NT2/D1 (cell line): ENCODE measurements around the gene IGFBP5.

Source experiments
- DNase-seq: peaks from one replicate; pipeline ENCODE4 v3.0.0-alpha.2; 2011; ENCODE audit warnings: low read depth, low spot score
- H3K27me3 ChIP-seq: 2 replicates; pipeline ENCODE4 v1.6.0; 2011; ENCODE audit warnings: mild to moderate bottlenecking; ENCODE audit not compliant: insufficient read length, insufficient read depth
- H3K36me3 ChIP-seq: 2 replicates; pipeline ENCODE4 v1.6.1; 2011; ENCODE audit warnings: mild to moderate bottlenecking, low read length, mixed read lengths; ENCODE audit not compliant: insufficient read depth, insufficient read length
- H3K4me1 ChIP-seq: 2 replicates; pipeline ENCODE4 v1.5.1; 2011; ENCODE audit not compliant: insufficient read depth, insufficient read length
- H3K4me3 ChIP-seq: 2 replicates; pipeline ENCODE4 v1.5.1; 2011; ENCODE audit warnings: low read depth; ENCODE audit not compliant: insufficient read length
- H3K9ac ChIP-seq: 2 replicates; pipeline ENCODE4 v1.6.0; 2011; ENCODE audit warnings: low read depth; ENCODE audit not compliant: insufficient read length
- H3K9me3 ChIP-seq: 2 replicates; pipeline ENCODE4 v1.5.1; 2011; ENCODE audit warnings: mild to moderate bottlenecking, low read length; ENCODE audit not compliant: insufficient read depth
- SUZ12 ChIP-seq: IDR thresholded peaks from 2 replicates; pipeline ENCODE4 v1.6.1; 2011; ENCODE audit not compliant: insufficient read length, insufficient read depth; ENCODE audit errors: extremely low read depth
- YY1 ChIP-seq: IDR thresholded peaks from 2 replicates; pipeline ENCODE4 v1.6.1; 2011; ENCODE audit not compliant: insufficient read length, insufficient read depth
- ZNF274 ChIP-seq: IDR thresholded peaks from 2 replicates; pipeline ENCODE4 v1.6.1; 2011; ENCODE audit warnings: mild to moderate bottlenecking, low read depth, low read length

IGFBP5 gene

DNA sequence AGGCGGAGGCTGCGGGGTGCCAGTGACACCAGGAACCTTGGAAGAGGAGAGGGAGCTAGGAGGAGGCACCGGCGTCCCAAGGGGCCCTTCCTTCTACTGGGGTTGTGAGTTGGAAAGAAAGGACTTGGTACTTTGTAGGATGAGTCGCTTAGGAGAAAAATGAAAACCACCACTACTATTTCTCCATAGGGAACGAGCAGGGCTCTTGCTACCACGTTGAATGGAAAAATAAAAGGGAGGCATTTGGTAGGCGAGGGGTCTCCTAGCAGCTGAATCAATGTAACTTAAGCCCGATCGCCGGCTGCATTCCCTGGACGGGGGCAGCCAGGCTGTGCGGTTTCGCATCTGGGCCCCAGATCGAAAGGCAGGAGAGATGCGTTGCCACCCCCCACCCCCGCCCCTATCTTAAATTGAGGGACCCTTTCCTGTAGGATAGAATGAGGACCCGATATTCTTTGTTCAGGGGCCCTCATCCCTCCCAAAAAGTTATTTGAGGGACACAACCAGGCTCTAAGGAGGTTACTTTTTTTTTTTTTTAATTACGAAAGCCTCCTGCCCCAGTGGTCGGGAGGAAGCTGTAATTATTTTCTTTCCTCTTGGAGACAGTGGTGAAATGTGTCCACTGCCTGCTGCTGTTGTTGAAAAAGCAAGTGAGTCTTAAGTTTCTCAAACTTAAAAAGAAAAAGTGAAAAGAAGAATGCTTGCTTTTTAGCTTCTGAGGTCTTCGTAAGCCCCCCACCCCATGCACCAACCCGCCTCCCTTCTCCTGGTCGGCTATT, 60.8 kb downstream of the IGFBP5 start:
- no peak for DNase-seq
- TF ChIP-seq ZNF274: no peak
- TF ChIP-seq SUZ12: no peak
- TF ChIP-seq YY1: no peak
- Histone ChIP-seq H3K27me3 (peaks cover 12% of the 10 kb centered on the region), H3K4me1 (peaks cover 16% of the 10 kb centered on the region), H3K4me3 (peak overlapping the region; percentile 79), H3K9ac (peak overlapping the region; percentile 93), H3K9me3 (no peaks in the 10 kb centered on the region), H3K36me3 (peaks cover 19% of the 10 kb centered on the region)

DNA sequence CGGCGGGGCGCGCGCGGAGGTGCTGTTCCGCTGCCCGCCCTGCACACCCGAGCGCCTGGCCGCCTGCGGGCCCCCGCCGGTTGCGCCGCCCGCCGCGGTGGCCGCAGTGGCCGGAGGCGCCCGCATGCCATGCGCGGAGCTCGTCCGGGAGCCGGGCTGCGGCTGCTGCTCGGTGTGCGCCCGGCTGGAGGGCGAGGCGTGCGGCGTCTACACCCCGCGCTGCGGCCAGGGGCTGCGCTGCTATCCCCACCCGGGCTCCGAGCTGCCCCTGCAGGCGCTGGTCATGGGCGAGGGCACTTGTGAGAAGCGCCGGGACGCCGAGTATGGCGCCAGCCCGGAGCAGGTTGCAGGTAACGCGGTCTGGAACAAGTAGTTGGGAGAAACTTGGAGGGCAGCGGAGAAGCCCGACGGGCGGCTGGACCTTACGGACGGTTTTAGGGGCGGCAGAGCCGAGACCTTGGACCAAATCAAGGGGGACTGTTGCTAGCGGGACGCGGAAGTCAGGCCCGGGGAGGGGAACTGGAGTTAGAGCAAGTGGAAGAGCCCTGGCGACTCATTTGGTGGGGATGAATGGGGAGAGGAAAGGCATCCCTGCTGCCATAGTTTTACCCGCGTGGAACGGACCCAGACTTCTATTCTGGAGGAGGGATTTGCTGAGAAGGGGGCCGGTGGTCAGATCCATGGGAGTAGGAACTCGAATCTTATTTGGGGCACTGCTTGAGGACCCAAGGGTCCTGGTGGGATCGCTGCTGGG, 61.6 kb downstream of the IGFBP5 start:
- Histone ChIP-seq H3K9me3 (no peaks in the 10 kb centered on the region), H3K4me3 (peak overlapping the region; percentile 79), H3K4me1 (peaks cover 16% of the 10 kb centered on the region), H3K36me3 (peaks cover 12% of the 10 kb centered on the region), H3K9ac (peak overlapping the region; percentile 93), H3K27me3 (peaks cover 12% of the 10 kb centered on the region)
- TF ChIP-seq ZNF274 (no peak), YY1 (no peak), SUZ12 (no peak)
- no peak for DNase-seq

DNA sequence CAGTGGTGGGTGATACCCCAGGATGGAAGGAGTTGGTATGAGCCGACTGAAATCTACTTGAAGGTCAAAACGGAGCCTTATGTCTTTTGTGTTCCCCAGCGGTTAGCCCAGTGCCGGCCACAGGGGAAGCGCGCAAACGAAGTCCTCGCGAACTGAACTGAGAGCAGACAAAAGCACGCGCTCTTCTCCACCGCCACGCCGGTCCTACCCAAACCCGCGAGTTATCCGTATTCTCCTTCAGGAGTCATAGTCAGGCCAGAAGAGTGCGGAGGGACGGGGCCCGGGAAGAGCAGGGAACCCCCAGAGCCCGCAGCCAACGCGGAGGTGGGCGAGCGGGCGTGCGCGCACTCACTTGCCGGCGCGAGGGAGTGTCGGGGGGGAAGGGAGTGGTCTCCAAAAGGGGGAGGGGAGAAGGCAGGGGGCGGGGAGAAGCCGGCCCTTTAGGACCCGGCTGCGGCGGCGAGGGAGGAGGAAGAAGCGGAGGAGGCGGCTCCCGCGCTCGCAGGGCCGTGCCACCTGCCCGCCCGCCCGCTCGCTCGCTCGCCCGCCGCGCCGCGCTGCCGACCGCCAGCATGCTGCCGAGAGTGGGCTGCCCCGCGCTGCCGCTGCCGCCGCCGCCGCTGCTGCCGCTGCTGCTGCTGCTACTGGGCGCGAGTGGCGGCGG, 62.3 kb downstream of the IGFBP5 start, which contains the start of gene IGFBP2:
Gene IGFBP2, plus strand, starts transcription at position 469 of the 664 bp plus-strand sequence. Its CDS starts 104 bp downstream, at position 573.
- TF ChIP-seq SUZ12 (no peak), ZNF274 (no peak), YY1 (no peak)
- no peak for DNase-seq
- no peaks in the 10 kb centered on the region for H3K9me3 ChIP-seq
- peaks cover 12% of the 10 kb centered on the region for H3K27me3 ChIP-seq
- peak within 1 kb of the TSS; percentile 93 for H3K9ac ChIP-seq
- peaks cover 10% of the 10 kb centered on the region for H3K36me3 ChIP-seq
- peak within 1 kb of the TSS; percentile 79 for H3K4me3 ChIP-seq
- peaks cover 16% of the 10 kb centered on the region for H3K4me1 ChIP-seq

DNA sequence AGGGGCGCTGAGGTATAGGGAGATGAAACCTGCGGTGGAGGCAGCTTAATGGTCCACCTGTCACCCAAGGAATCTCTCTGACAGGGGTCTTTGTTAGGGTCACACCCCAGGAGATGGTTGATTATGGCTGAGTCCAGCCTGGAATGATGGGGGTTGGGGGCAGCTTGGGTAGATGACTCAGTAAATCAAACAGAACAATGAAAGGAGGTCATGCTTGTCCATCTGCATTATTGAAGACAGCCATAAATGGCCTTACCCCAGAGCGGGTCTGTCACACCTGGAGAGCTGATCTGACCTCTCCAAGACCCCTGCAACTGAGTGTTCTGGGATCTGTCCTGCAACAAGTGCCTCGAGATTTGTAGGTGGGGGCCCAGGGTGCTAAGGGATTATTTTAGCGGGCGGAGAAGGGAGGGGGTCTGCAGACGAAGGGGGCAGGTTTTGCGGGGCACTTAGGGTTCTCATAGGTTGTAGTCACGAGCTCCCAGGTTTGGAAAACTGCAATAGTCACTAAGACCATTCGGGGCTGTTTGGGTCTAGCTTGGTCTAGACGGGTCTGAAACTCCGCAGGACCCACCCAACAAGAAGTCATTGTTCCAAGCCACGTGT, 62.9 kb downstream of the IGFBP5 start:
- H3K9ac ChIP-seq: peak overlapping the region; percentile 81
- H3K4me3 ChIP-seq: peak overlapping the region; percentile 79
- peaks cover 12% of the 10 kb centered on the region for H3K27me3 ChIP-seq
- no peak for TF ChIP-seq YY1
- TF ChIP-seq SUZ12: no peak
- no peak for TF ChIP-seq ZNF274
- H3K4me1 ChIP-seq: peaks cover 13% of the 10 kb centered on the region
- peaks cover 5% of the 10 kb centered on the region for H3K36me3 ChIP-seq
- no peaks in the 10 kb centered on the region for H3K9me3 ChIP-seq
- no peak for DNase-seq

DNA sequence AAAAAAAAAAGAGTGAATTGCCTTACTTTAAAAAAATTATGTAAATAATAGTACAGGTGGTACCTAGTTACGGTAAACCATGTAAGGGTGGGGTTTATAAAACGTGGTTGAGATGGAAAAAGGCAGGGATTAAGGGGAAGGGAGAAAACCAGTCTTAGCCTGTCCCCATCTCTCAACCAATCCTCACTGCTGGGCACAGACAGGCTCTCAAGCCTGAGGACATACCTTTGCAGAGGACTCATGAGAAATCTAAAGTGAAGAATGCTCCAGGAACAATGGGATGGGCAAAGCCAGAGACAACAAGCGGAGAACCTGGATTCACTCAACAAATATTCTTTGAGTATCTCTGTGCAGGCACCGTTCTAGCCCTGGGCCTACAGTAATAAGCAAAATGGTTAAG, 65.6 kb downstream of the IGFBP5 start:
- H3K4me1 ChIP-seq: peaks cover 5% of the 10 kb centered on the region
- TF ChIP-seq SUZ12: no peak
- TF ChIP-seq ZNF274: no peak
- no peak for TF ChIP-seq YY1
- H3K36me3 ChIP-seq: no peaks in the 10 kb centered on the region
- DNase-seq: no peak
- H3K9me3 ChIP-seq: no peaks in the 10 kb centered on the region
- no peak overlapping the region for H3K9ac ChIP-seq
- H3K27me3 ChIP-seq: peaks cover 12% of the 10 kb centered on the region
- H3K4me3 ChIP-seq: no peak overlapping the region

DNA sequence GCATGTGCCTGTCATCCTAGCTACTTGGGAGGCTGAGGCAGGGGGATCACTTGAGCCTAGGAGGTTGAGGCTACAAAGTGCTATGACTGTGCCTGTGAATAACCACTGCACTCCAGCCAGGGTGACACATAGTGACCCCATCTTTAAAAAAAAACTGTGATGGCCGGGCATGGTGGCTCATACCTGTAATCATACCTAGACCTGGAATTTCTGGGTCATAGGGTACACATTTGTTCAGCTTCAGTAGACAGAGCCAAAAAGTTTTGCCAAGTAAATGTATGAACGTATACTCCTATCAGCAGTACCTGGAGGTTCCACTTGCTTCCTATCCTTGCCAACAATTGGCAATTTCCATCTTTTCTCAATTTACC, 68.5 kb downstream of the IGFBP5 start:
- H3K27me3 ChIP-seq: peaks cover 2% of the 10 kb centered on the region
- H3K4me1 ChIP-seq: no peaks in the 10 kb centered on the region
- H3K9ac ChIP-seq: no peak overlapping the region
- H3K36me3 ChIP-seq: no peaks in the 10 kb centered on the region
- no peak overlapping the region for H3K4me3 ChIP-seq
- no peak for DNase-seq
- no peaks in the 10 kb centered on the region for H3K9me3 ChIP-seq
- TF ChIP-seq YY1: no peak
- no peak for TF ChIP-seq SUZ12
- TF ChIP-seq ZNF274: no peak
